Amygdala (tissue), 56 donors: ENCODE results near the gene CDH13.

ENCODE experiments used
- DNase-seq, 56 donors: peaks; one replicate each; lab custom pipeline; 2025; lab: John Stamatoyannopoulos, UW

Gene CDH13

GRCh38 chr16:82626791-82627261 is at the start of gene CDH13:
CDH13 (plus strand) TSS chr16:82626969.
- peak in 31 of 56 donors; percentile 9 to 58 (median 35) for DNase-seq

- peak in 40 of 56 donors; percentile 1 to 79 (median 19) for DNase-seq
Measured at GRCh38 chr16:82580298-82580890, 46.4 kb upstream of the CDH13 start.

- DNase-seq: no peak
Measured at GRCh38 chr16:82582975-82583374, 43.8 kb upstream of the CDH13 start.

GRCh38 chr16:82583422-82583821 is 43.3 kb upstream of the CDH13 start:
- DNase-seq: no peak

- peak in 6 of 56 donors; percentile 7 to 14 (median 13) for DNase-seq
Measured at GRCh38 chr16:82584553-82585152, 42.1 kb upstream of the CDH13 start.

- no peak for DNase-seq
Measured at GRCh38 chr16:82585675-82586074, 41.1 kb upstream of the CDH13 start.

GRCh38 chr16:82586130-82586529 is 40.6 kb upstream of the CDH13 start:
- DNase-seq: no peak

GRCh38 chr16:82587289-82587688 is 39.5 kb upstream of the CDH13 start:
- no peak for DNase-seq

GRCh38 chr16:82589407-82589806 is 37.4 kb upstream of the CDH13 start:
- DNase-seq: no peak

GRCh38 chr16:82594114-82594513 is 32.7 kb upstream of the CDH13 start:
- no peak for DNase-seq

GRCh38 chr16:82598771-82599170 is 28.0 kb upstream of the CDH13 start:
- no peak for DNase-seq

- DNase-seq: no peak
Measured at GRCh38 chr16:82601989-82602640, 24.7 kb upstream of the CDH13 start.

- peak in 39 of 56 donors; percentile 4 to 71 (median 22) for DNase-seq
Measured at GRCh38 chr16:82603784-82604411, 22.9 kb upstream of the CDH13 start.

GRCh38 chr16:82605076-82605475 is 21.7 kb upstream of the CDH13 start:
- no peak for DNase-seq

GRCh38 chr16:82605863-82606620 is 20.7 kb upstream of the CDH13 start:
- no peak for DNase-seq

GRCh38 chr16:82609140-82609539 is 17.6 kb upstream of the CDH13 start:
- no peak for DNase-seq

GRCh38 chr16:82612263-82612662 is 14.5 kb upstream of the CDH13 start:
- peak in 3 of 56 donors; percentile 6 to 13 (median 7) for DNase-seq

- no peak for DNase-seq
Measured at GRCh38 chr16:82616356-82616755, 10.4 kb upstream of the CDH13 start.

GRCh38 chr16:82621781-82622180 is 5.0 kb upstream of the CDH13 start:
- no peak for DNase-seq

GRCh38 chr16:82623241-82623640 is 3.5 kb upstream of the CDH13 start:
- no peak for DNase-seq
